ENCODE measurements around the gene PLCB3. TPM values are rescaled to one million over a fixed set of nuclear protein-coding genes. Genes with fewer than 3 reads are reported as not detected.

Gene PLCB3
- total and polyA plus RNA-seq, 2 of the 13 experiments (the other 11 are each of a cell fraction or from before 2014, with no cell fraction given): 7.5 to 13.8 TPM

DNA sequence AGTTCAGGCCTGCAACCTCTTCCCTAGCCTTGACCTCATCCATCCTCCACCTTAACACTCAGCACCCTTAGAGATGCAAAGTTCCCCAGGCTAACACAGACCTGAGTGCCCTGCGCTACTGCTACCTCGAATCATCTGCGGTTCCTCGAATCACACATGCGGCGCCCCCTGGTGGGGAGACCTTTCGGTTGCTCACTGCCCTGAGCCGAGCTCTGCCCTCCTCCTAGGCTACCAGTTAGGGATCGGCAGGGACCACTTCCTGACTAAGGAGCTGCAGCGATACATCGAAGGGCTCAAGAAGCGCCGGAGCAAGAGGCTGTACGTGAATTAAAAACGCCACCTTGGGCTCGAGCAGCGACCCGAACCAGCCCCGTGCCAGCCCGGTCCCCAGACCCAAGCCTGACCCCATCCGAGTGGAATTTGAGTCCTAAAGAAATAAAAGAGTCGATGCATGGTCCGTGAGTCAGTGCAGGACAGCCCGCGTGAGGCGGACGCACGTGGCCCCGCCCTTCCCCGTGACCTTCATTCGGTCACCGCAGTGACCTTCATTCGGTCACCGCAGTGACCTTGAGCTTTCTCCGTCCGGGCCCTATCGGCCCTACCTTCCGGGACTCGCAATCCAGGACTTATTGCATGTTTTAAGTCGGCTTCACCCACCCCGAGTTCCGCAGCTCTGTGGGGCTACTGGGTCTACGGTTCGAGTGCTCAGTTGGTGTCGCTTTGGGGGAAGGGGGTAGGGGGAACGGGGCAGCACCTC lies 53.2 kb downstream of the PLCB3 start (continued):
- peak; percentile 49; the same call in 1 of the 2 replicates for TF ChIP-seq ZBTB14 (CRISPR knock-in tag; IDR thresholded peaks at IDR 0.05)
- no peak for TF ChIP-seq ZFYVE20 (CRISPR knock-in tag; IDR thresholded peaks at IDR 0.05; ENCODE audit: borderline replicate concordance, low read depth)
- TF ChIP-seq TAF15 (IDR thresholded peaks at IDR 0.05; ENCODE audit: low read depth, low read length, poor library complexity, severe bottlenecking): no peak
- TF ChIP-seq THRA (CRISPR knock-in tag; IDR thresholded peaks at IDR 0.05; ENCODE audit: borderline replicate concordance): peak; percentile 31; the same call in 1 of the 2 replicates
- TF ChIP-seq ZNF225 (CRISPR knock-in tag; IDR thresholded peaks at IDR 0.05): no peak
- 0 out of 2 replicates have a peak, but pooled peaks have one; percentile 39 for TF ChIP-seq CREB3 (CRISPR knock-in tag; IDR thresholded peaks at IDR 0.05)
- no peak for TF ChIP-seq SP2 (CRISPR knock-in tag; IDR thresholded peaks at IDR 0.05)
- no peak for TF ChIP-seq HCFC1 (IDR thresholded peaks at IDR 0.05; ENCODE audit: low read depth, low read length)
- no peak for TF ChIP-seq HMG20B (CRISPR knock-in tag; conservative IDR thresholded peaks at IDR 0.05)
- no peak for TF ChIP-seq WIZ (CRISPR knock-in tag; IDR thresholded peaks at IDR 0.05)
- no peak for TF ChIP-seq ZNF839 (CRISPR knock-in tag; IDR thresholded peaks at IDR 0.05; ENCODE audit: borderline replicate concordance)
- TF ChIP-seq CCDC6 (CRISPR knock-in tag; IDR thresholded peaks at IDR 0.05): no peak
- TF ChIP-seq, protein P1, sequence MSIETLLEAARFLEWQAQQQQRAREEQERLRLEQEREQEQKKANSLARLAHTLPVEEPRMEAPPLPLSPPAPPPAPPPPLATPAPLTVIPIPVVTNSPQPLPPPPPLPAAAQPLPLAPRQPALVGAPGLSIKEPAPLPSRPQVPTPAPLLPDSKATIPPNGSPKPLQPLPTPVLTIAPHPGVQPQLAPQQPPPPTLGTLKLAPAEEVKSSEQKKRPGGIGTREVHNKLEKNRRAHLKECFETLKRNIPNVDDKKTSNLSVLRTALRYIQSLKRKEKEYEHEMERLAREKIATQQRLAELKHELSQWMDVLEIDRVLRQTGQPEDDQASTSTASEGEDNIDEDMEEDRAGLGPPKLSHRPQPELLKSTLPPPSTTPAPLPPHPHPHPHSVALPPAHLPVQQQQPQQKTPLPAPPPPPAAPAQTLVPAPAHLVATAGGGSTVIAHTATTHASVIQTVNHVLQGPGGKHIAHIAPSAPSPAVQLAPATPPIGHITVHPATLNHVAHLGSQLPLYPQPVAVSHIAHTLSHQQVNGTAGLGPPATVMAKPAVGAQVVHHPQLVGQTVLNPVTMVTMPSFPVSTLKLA (IDR thresholded peaks at IDR 0.05): no peak
- TF ChIP-seq FOXP1 (IDR thresholded peaks at IDR 0.05): no peak
- TF ChIP-seq FOXP1 (CRISPR knock-in tag; IDR thresholded peaks at IDR 0.05): no peak
- TF ChIP-seq, protein P2, sequence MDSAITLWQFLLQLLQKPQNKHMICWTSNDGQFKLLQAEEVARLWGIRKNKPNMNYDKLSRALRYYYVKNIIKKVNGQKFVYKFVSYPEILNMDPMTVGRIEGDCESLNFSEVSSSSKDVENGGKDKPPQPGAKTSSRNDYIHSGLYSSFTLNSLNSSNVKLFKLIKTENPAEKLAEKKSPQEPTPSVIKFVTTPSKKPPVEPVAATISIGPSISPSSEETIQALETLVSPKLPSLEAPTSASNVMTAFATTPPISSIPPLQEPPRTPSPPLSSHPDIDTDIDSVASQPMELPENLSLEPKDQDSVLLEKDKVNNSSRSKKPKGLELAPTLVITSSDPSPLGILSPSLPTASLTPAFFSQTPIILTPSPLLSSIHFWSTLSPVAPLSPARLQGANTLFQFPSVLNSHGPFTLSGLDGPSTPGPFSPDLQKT (CRISPR knock-in tag; IDR thresholded peaks at IDR 0.05; ENCODE audit: borderline replicate concordance): no peak
- TF ChIP-seq, protein P3, sequence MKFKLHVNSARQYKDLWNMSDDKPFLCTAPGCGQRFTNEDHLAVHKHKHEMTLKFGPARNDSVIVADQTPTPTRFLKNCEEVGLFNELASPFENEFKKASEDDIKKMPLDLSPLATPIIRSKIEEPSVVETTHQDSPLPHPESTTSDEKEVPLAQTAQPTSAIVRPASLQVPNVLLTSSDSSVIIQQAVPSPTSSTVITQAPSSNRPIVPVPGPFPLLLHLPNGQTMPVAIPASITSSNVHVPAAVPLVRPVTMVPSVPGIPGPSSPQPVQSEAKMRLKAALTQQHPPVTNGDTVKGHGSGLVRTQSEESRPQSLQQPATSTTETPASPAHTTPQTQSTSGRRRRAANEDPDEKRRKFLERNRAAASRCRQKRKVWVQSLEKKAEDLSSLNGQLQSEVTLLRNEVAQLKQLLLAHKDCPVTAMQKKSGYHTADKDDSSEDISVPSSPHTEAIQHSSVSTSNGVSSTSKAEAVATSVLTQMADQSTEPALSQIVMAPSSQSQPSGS (CRISPR knock-in tag; IDR thresholded peaks at IDR 0.05): no peak; the same call in 1 of the 2 replicates
- TF ChIP-seq CENPT (CRISPR knock-in tag; IDR thresholded peaks at IDR 0.05; ENCODE audit: low read depth): no peak
- no peak for TF ChIP-seq SRY (CRISPR knock-in tag; IDR thresholded peaks at IDR 0.05)
- no peak for TF ChIP-seq SMARCE1 (IDR thresholded peaks at IDR 0.05; ENCODE audit: borderline replicate concordance)
- no peak for TF ChIP-seq FOSL2 (CRISPR knock-in tag; IDR thresholded peaks at IDR 0.05)
